ENCODE results near the gene CYP2W1.
"Not testable (repeated sequence)": the region's sequence is repeated elsewhere in the genome, so short reads cannot be mapped to it uniquely, and the experiment has no call there.

CYP2W1 gene, protein sequence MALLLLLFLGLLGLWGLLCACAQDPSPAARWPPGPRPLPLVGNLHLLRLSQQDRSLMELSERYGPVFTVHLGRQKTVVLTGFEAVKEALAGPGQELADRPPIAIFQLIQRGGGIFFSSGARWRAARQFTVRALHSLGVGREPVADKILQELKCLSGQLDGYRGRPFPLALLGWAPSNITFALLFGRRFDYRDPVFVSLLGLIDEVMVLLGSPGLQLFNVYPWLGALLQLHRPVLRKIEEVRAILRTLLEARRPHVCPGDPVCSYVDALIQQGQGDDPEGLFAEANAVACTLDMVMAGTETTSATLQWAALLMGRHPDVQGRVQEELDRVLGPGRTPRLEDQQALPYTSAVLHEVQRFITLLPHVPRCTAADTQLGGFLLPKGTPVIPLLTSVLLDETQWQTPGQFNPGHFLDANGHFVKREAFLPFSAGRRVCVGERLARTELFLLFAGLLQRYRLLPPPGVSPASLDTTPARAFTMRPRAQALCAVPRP

DNA sequence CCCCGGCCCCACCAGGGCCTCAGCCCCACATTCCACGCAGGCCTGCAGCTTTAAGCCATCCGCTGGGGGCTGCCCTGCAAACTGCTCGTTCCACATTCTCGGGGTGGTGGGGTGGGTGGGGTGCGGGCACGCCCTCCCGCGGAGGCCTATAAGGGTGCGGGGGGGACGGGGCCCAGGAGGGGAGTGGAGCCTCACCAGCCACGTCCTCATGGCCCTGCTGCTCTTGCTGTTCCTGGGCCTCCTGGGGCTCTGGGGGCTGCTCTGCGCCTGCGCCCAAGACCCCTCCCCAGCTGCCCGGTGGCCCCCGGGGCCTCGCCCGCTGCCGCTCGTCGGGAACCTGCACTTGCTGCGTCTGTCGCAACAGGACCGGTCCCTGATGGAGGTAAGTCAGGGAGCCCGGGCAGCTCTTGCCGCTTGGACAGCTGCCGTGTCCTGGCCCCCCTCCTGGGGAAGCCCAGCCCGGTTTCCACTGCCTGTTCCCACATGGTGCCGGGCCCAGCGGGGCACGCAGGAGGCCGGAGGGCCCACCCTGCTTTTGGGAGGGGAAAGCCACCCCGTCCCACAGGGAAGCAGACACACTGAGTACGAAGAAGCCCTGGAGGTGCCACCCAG, at the start of gene CYP2W1:
Gene CYP2W1, plus strand, starts transcription at position 178 of the 612 bp plus-strand sequence. Its CDS starts 31 bp downstream, at position 209.
- no peak for DNase-seq (ENCODE audit: low spot score)

DNA sequence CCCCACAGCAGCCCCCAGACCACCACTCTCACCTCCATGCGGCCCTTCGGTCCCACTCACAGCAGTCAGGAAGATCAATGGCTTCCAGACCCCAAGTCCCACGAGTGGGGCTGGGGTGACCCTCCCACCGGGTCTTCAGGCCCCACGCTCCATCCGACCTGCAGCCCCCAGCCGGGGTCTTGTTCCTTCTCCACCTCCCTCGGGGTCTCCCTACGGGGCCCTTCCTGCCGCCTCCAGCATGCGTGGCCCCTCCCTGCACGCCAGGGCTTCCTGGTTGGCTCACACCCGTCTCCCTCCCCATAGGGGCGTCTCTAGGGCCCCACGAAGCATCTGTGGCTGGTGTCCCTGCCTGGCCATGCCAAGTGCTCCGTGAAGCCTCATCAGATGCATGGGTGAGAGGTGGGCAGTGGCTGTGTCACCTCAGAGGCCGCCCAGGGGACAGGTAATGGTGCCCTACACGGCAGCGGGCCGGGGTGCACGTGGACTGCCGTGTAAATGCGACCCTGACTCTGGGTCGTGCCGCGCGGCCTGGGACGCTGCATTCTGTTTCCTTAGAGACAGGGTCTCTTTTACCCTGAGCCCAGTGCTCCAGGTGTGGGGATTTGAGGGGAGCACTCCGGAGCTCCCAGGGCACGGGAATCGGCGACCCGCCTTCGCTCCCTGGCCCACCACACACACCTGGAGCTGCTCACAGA, 48.4 kb upstream of the CYP2W1 start:
- no peak for DNase-seq (ENCODE audit: low spot score)

DNA sequence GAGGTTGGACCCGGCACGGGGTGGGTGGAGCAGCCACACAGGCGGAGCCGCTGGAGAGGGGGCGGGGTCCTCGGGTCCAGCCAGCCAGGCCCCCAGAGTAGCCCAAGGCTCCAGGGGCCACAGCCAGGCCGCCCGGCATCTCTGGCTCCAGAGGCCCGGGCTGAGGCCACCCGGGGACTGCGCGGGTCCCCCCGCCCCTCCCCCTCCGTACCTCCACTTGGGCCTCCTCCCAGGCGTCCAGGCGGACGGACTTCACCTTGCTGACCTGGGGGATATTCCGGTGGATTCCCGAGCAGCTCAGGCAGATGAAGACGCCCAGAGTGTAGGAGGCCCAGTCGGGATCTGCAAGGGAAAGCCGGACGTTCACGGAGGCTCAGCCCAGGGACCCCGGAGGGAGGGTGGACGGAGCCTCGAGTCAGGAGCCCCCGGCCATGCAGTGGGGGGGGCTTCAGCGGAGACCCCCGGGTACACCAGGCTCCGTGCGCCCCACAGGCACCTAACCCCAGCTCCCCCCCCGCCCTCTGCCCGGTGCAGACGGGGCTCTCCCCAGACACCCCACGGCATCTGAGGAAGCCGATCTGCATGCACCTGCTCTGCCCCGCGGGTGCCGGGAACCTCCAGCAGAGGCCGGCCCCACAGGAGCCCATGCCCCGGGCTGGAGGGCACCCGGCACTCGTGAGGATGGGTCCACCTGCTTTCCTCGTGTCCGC, 47.7 kb upstream of the CYP2W1 start:
- no peak for DNase-seq (ENCODE audit: low spot score)

DNA sequence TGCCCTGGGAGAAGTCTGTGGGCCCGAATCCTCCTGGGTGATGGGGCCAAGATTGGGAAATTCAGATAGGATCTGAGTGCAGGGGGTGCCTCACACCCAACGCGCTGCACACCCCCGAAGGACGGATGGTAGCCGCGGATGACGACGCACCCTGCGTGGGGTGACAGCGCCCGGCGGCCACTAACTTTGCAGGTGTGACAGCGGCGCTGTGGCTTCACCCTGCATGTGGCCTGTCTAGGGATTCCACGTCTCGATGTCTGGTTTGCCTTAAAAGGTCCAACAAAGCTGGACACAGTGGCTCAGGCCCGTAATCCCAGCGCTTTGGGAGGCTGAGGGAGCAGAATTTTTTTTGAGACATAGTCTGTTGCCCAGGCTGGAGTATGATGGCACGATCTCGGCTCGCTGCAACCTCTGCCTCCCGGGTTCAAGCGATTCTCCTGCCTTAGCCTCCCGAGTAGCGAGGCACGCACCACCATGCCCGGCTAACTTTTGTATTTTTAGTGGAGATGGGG, 47.1 kb upstream of the CYP2W1 start:
- DNase-seq (ENCODE audit: low spot score), result no peak

DNA sequence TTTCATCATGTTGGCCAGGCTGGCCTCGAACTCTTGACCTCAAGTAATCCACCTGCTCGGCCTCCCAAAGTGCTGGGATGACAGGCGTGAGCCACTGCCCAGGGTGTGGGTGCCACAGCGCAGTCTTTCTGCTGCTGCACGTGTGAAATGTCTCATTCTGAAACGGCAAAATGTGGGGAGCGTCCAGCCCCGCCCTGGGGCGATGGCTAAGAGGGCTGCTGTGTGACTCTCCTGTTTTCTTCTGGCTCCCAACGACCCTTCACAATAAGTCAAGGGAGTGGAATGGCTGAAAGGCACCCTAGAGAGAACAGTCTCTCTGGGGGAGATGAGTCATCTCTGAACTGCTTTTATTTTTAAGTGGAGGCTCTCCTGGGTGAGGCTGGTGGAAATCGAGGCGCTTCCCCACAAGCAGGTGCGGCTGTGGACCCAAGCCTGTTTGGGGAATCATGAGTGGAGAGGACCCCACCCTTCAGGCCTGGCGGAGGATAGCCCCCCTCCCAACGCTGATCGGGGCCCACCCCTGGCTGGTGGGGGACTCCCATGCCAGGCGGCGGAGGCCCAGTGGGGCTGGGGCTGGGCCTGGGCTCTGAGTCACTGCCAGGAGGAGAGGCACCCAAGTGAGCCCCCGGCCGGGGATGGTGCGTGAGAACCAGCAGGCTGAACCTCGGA, 46.5 kb upstream of the CYP2W1 start:
- no peak for DNase-seq (ENCODE audit: low spot score)

DNA sequence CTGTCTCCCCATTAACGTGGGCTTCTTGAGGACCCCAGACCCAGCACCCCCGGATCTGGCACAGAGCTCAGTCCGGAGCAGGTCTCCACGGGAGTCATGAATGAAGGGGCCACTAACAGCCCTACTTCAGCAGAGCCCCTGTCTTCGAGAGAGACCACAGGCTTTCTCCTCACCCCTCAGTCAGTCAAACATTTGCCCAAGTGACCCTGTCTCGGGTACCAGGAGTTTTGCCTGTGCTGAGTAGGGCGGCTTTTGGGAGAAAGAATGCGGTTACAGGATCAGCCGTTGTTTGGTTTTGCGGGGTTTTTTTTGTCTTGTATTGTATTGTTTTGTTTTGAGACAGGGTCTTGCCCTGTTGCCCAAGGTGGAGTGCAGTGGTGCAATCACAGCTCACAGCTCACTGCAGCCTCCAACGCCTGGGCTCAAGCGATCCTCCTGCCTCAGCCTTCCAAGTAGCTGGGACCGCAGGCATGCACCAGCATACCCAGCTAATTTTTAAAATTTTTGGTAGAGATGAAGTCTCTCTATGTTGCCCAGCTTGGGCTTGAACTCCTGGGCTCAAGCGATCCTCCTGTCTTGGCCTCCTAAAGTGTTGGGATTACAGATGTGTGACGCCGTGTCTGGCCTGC, 45.0 kb upstream of the CYP2W1 start:
- no peak for DNase-seq (ENCODE audit: low spot score)

DNA sequence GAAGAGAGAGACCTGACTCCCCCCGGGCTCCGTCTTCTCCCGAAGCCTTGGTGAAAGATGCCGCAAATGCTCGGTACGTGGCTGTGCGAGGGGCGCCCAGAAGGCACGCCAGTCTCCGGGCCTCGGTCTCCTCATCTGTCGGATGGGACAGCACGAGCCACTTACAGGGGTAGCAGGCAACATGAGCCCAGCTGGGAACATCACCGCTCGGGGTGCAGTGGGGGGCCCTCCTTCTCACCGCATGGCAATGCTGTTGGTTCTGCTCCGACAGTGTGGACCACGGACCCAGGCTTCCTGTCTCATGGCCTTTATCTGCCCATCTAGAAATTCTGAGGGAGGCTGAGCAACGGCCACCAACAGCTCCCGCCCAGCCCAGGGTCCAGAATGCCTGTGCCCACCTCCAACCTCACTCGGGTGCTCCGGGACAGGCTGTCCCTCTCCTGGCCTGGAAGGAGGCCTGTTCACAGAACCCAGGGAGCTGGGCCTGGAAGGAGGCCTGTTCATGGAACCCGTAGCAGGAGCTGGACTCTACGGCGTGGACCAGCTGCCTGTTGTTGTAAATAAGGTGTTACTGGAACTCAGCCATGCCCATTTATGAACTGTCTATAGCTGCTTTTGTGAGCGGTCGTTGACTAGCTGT, 44.3 kb upstream of the CYP2W1 start:
- no peak for DNase-seq (ENCODE audit: low spot score)

DNA sequence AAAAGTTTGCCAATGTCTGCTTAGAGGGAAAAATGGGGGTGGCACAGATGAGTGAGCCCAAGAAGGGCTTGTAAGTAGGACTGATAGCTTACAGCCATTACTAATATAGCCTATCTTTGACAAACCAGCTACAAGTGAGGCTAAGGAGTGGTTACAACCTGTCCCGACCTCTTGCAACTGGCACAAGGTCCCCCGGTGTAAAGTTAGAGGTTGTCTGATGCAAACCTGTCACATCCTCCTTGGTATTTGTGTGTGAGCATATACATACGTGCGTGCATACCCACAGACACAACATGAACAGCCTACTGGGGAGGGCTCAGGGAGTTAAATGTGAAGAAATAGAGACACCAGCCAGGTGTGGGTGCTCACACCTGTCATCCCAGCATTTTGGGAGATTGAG, 43.1 kb upstream of the CYP2W1 start:
- DNase-seq (ENCODE audit: low spot score), result no peak

DNA sequence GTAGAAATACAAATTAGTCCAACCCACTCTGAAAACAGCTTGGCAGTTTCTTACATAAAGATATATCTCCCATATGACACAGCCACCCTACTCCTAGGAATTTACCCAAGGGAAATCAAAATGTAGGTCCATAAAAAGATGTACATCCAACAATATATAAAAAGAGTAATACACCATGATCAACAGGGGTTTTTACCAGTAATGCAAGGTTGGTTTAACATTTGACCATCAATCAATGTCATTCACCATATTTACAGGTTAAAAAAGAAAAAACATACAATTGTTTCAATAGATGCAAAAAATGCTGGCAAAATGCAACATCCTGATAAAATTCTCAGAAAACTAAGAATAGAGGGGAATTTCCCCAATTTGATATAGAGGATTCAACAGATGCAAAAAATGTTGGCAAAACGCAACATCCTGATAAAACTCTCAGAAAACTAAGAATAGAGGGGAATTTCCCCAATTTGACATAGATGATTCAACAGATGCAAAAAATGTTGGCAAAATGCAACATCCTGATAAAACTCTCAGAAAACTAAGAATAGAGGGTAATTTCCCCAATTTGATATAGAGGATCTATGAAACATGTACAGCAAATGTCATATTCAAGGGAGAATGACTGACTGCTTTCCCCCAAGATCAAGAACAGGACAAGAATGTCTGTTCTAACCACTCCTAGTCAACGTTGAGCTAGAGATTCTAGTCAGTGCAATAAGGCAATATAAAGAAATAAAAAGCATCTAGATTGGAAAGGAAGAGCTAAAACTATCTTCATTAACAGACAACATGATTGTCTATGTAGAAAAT, 42.2 kb upstream of the CYP2W1 start:
- no peak for DNase-seq (ENCODE audit: low spot score)

DNA sequence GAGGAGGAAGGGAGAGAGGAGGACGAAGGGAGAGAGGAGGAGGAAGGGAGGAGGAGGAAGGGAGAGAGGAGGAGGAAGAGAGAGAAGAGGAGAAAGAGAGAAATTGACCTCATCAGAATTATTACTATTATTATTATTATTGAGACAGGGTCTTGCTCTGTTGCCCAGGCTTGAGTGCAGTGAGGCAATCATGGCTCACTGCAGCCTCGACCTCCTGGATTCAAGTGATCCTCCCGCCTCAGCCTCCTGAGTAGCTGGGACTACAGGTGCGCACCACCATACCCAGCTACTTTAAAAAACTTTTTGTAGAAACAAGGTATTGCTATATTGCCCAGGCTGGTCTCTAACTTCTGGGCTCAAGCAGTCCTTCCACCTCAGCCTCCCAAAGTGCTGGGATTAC, 39.2 kb upstream of the CYP2W1 start:
- not testable (repeated sequence) for DNase-seq (ENCODE audit: low spot score)

DNA sequence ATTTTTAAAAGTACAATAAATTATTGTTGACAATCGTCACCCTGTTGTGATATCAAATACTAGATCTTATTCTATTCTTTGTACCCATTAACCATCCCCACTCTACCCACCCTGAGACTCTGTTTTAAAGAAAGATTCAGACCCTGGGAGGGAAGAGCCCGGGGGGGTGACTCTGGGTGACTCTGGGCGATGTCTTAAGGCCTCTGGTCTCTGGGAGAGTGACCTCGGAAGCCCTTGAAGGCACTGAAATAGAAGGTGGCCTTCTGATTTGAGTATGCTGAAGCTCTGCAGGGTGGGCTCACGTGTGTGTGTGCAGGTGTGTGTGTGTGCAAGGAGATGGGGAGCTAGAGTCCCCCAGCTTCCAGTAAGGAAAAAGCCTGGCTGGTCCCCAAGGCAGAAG, 38.2 kb upstream of the CYP2W1 start:
- no peak for DNase-seq (ENCODE audit: low spot score)

DNA sequence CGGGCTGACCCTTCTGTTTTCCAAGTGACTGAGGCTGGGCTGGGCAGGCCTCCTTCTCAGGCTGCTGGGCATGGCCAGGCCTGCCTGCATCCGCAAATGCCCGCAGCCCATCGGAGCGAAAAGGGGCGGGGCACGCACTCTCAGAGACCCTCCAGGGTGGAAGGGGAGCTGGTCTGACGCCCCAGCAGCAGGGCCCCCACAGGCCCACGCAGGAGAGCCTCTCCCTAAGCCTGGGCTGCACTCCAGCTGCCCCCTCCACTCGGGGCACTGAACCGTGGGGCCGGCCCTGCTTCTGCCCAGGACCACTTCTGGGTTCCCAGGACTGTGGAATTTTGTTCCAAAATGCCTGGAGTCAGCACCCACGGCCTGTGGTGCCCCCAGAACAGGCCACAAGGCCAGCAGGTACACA, 37.8 kb upstream of the CYP2W1 start:
- no peak for DNase-seq (ENCODE audit: low spot score)

DNA sequence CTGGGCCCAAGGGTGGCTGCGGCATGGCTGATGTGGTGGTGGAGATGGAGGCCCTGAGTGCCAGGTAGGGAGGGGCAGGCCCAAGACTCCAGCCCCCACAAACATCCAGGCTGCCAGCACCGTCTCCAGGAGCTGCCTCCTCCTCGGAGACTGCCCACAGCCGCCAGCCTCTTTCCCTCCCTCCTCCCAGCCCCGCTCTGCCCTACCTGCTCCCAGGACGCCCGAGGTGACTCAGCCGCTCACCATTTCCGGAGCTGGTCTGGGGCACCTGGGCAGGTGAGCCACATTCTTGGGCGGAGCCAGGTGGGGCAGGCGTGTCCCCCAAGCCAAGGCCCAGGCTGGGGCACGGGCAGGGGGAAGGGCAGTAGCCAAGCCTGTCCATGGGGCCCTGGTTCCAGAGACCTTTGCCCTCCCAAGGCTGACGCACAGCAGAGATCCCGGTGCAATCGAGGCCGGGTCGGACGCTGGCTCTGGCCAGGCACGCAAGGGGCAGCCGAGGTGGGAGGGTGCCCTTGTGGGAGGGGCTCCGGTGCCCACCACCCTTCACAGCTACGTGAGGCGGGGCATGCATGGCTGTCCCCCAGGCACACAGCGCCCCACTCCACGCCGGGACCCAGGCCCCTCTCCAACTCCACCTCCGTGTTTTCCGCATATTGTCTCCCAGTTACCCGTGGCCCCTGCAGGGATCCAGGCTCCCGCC, 37.3 kb upstream of the CYP2W1 start:
- DNase-seq (ENCODE audit: low spot score), result no peak

DNA sequence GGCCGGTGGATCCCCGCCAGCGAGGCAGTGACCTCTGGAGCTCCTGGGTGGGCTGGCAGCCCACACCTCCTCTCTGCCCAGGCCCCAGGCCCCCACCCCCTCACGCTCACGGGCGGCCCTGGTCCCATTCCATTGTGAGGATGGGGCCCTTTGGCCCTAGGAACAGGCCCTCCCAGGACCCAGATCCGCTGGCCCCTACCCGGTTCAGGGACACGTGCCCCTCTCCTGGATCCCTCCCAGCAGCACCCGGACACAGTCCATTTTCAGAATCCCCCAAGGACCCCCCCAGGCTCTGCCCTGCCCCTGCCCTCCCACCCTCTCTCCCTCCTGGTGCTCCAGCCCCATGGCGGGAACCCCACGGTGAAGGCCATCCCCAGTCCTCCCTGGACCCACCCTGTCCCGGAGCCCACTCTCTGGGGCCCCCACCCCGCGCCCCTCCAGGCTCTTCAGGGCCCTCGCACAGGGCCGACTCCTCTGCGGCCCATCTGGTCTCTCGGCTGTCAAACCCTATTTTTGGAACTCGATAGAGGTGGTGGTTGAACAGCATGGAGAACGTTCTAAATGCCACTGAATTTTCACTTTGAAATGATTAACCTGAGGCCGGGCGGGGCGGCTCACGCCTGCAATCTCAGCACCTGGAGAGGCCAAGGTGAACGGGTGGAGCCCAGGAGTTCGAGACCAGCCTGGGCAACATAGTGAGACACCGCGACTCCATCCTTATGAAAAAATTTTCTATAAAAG, 36.6 kb upstream of the CYP2W1 start:
- DNase-seq (ENCODE audit: low spot score), result no peak

DNA sequence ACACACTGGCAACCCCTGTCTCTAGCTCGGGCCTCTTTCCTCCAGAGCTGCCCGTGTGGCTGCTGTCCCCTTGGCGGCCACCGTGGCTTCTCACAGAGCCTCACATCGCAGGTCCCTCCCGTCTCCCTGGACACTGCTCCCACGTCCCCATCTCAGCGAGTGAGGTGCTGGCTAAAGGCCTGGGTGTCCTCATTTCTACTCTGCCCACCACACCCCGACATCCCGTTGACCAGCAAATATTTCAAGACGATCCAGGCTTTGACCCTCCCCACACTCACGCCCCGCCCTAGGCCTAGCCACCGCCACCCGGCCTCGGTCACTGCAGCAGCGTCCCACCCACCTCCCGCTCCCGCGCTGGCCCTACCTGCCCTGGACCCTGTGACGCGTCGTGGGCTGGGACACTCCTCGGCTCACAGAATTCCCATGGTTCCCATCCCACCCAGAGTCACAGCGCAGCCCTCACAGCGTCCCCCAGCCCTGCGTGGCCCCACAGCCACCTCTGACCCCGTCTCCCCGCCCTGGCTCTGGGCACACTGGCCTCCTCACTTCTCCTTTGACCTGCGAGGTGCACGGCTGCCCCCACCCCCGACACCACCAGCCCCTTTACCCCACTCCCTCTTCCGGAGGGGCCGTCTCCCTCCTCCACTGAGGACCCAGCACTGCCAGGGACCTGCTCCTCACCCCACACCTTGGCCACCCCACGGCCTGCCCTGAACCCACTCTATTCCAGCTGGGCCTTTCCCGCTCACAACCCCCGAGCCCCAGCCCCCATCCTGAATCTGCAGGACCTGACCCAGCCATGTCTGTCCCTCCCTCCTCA, 35.4 kb upstream of the CYP2W1 start:
- no peak for DNase-seq (ENCODE audit: low spot score)

DNA sequence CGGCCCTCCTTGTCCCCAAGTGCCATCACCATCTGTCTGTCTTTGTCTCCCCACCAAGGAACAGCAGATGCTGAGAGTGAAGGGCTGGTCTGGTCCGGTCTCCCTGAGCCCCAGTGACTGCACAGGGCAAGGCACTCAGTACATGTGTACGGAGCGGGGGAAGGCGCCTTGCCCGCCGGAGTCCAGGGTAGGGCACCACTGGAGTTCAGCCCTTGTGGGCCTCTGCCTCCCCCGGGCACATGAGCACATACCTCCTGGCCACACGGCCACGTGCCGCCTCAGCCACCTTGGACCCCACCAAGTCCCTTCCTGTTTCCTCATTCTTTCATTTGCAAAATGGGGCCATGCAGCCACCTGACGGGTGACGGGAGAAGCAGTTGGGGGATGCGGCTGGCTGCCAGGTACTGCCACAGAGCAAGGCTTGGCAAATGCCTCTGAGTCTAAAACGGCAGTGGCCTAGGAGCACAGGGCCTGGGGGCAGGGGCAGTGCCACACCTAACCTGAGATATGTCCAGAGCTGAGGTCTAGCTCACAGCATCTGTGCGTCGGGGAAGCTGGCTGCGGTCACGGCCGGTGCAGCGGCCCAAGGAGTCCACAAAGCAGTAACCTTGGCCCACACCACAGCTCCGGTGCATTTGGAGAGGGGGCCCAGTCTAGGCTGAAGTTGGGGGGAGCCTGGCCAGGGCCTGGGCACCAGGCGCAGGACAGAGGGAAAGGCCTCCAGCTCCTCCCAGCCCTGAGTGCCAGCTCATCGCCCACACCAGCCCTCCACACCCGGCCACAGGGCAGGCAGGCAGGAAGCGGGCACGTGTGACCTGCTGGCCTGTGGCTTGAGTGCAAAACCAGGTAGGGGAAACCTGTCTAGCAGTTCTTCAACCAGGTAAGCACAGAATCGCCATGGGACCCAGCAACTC, 33.7 kb upstream of the CYP2W1 start:
- DNase-seq (ENCODE audit: low spot score), result no peak

Data from pons (tissue), 1 donor.